ENCODE results near the gene KCNIP4.
"Not testable (repeated sequence)": the region's sequence is repeated elsewhere in the genome, so short reads cannot be mapped to it uniquely, and the experiment has no call there.

Gene KCNIP4

DNA sequence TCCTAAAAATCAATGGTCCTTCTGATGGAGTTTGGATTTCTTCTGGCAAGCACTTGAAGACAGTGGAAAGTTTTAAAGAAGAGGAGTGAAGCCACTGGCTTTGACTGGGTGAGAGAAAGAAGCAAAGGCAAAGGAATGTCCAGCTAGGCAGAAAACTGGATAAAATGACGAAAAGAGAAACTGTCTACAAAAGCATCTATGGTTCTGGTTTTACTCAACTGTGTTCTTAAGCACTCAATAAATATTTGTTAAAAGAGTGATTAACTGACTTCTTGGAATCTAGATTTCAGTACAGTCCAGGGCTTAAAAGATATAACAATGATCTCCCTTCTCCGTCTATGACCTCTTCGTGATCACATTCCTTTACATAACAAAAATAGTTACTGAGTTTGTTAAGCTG lies 1195.9 kb downstream of the KCNIP4 start:
- no peak for DNase-seq (ENCODE audit: low spot score)

DNA sequence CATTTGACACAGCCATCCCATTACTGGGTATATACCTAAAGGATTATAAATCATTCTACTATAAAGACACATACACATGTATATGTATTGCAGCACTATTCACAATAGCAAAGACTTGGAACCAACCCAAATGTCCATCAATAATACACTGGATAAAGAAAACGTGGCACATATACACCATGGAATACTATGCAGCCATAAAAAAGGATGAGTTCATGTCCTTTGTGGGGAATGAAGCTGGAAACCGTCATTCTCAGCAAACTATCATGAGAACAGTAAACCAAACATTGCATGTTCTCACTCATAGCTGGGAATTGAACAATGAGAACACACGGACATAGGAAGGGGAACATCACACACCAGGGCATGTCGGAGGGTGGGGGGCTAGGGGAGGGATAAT lies 1202.6 kb downstream of the KCNIP4 start:
- not testable (repeated sequence) for DNase-seq (ENCODE audit: low spot score)

DNA sequence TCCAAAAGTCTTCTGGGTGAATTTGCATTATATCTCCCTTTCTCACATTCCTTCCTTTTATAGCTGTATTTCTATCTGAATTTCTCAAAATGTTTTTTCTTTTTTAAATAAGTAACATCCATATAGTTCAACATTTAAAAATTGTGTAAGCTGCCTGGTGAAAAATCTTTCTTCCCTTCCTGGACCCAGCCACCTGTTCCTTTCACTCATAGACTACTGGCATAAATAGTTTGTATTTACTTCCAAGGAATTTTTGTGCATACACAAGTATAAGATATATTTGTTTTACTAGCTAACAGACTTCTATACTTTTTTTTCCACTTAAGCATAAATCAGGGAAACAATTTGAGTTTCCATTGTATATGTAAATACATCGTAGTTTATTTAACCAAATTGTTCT lies 1212.6 kb downstream of the KCNIP4 start:
- no peak for DNase-seq (ENCODE audit: low spot score)

DNA sequence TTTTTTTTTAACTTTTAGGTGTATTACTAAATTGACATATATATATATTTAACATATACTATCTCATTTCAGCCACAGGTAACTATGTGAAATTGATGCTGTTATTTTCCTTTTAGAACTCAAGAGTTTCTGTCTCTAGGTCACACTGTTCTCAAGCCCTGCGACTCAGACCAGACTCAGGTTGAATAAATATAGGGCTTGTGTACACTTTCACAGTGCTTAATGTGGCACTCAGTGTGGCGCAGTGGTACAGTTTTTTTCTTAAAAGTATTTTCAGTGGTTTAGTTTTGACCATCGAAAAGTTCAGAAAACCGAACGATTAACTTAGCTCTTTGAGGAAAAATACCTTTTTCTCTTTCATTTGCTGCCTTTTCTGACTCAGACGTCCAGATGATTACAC lies 1223.7 kb downstream of the KCNIP4 start:
- DNase-seq (ENCODE audit: low spot score) = no peak

DNA sequence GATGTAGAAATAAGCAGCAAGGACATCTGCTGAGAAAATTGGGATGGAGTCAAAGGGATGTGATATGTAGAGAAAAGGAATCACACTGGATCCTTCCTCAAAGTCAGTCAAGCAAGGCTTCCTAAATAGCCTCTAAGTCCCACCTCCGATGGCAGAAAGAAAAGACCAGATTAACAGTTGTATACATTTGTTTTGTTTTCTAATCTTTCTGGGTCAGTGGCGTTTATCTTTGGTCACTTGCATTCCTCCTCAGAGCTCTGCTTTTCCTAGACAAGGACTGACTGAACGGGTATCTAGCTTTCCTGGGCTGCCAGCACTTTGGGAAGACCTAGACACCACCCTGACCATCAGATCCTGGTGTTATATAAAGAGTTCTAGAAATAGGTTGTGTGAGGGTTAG lies 1225.1 kb downstream of the KCNIP4 start:
- DNase-seq (ENCODE audit: low spot score) = no peak

DNA sequence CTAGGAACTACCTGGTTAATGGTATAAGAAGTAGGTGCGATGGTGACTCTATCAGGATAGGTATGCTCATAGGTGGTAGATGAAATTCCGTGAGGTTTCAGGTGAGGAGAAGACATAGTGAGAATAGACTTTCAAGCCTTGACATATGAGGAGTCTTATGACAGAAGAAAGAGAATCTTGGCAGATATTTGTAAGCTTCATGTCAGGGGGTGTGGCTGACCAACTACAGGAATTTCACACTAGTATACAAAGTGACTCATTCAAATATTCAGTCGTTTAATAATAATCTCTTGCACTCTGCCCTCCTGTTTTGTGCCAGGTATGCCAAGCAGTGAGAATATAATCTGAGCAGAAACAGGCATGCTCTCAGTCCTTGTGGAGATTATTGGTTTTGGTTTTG lies 1225.6 kb downstream of the KCNIP4 start:
- DNase-seq (ENCODE audit: low spot score) = no peak

DNA sequence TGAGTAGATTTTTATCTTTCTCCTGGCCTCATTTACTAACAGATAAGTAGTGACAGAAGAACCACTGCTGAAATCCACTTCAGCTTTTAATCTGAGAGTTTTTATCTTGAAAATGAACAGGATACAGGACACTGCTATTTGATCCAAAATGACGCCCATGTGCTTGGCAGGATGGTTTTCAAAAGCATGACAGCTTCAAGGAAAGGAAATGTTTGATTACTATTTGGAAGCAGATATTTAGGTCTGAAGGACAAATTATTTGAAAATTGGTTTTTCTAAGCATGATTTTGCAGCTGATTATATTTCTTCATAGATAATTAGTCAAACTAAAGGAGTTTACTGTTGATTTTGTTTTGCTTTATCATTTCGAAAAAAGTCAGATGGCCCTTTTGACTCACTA lies 1237.2 kb downstream of the KCNIP4 start:
- no peak for DNase-seq (ENCODE audit: low spot score)

DNA sequence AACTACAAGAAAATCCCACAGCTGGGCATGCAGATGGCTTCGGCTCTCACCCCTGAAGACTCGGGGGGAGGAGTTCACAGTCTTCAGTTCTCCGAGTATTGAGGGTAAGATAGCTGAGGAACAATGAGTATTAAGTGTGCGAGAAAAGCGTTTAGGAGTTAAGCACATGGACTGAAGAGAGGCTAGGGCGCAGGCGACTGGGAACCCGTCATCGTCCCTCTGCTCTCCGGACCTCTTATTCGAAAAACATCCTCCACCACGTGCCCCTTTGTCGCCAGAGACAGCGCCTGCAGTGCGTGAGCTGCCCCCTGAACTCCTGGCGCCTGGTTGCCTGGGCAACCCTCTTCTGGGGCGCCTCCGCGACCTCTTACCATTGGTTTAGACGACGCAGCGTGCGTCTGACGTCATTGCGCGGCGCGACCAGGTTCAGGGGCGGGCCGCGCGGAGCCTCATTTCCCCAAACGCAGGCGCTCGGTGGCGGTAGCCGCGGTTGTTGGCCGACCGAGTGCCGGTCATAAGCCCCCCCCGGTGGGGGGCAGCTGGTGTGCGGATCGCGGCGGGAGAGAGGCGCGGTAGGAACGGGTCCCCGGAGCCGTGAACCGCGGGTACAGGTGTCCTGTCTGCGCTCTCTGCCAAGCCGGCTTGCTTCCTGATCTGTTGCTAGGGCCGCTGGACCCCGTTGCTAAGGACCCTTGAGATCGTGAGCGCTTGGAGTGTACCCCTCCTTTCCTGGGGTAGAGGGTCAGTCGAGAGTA lies 1248.4 kb downstream of the KCNIP4 start, which contains the start of gene PACRGL:
TSS of gene PACRGL (plus strand) at position 452 of the 755 bp plus-strand sequence. CDS start 4,024 bp downstream, outside the sequence.
- DNase-seq (ENCODE audit: low spot score) = peak; percentile 78

DNA sequence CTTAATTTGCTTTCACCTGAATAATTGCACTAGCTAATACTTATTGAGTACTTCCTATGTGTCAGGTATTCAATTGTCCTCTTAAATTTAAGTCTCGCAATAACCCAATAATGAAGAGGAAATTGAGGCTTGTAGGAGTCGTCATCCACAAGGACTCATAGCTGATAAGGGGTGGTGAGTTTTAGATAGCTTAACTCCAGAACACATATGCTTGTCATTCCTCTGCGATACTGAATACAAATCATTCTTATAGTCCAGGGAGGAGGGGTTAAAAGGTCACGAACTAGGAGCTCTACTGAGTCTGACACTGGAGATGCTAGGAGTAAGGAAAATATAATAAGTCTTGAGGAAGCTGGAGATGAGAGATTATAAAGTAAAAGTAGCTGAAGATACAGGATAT lies 1249.8 kb downstream of the KCNIP4 start:
- DNase-seq (ENCODE audit: low spot score) = no peak

DNA sequence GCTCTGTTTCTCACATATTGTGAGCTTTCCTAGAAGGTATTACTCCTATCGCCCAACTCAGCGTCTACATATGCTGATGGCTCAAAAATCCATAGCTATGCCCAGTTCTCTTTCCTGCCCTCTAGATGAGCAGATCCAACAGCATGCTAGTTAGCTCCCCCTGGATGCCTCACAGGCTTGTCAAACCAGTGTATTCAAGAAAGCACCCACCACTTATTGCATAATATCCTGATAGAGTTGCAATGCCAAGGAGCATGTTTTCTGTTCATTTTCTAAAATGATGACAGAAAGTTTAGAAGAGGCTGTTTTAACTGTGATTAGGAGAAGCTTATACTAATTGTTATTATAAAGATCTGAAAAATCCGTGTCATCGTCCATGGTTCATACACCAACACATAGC lies 1250.2 kb downstream of the KCNIP4 start:
- DNase-seq (ENCODE audit: low spot score) = no peak

DNA sequence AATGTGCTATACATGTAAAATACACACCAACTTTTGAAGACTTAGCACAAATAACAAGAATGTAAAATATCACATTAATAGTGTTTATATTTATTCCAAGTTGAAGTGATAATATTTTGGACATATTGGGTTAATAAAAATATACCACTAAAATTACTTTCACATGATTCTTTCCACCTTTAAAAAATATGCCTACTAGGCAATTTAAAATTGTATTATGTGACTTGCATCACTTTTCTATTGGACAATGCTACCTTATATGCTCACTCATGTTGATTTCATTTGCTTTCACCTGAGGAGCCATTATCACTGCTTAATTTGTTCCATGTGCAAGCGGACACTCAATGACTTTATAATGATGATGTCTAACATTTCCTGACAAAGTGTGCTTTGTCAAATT lies 1251.8 kb downstream of the KCNIP4 start:
- no peak for DNase-seq (ENCODE audit: low spot score)

DNA sequence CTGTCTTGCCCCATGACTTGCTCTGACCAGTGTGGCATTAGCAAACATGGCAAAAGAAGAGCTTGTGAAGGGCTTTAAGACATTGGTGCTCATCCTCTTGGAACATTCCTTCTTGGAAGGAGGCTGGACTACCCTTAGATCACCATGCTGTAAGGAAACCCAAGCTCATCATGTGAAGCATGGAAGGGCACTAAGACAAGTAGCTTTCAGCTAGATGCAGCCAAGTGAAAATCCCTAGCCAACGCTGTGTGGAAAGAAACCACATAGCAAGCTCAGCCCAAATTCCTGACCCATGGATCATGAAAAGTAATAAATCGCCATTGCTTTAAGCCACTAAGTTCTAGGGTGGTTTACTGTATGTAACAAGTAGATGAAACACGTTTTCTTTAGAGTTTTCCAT lies 1260.7 kb downstream of the KCNIP4 start:
- peak; percentile 4 for DNase-seq (ENCODE audit: low spot score)

DNA sequence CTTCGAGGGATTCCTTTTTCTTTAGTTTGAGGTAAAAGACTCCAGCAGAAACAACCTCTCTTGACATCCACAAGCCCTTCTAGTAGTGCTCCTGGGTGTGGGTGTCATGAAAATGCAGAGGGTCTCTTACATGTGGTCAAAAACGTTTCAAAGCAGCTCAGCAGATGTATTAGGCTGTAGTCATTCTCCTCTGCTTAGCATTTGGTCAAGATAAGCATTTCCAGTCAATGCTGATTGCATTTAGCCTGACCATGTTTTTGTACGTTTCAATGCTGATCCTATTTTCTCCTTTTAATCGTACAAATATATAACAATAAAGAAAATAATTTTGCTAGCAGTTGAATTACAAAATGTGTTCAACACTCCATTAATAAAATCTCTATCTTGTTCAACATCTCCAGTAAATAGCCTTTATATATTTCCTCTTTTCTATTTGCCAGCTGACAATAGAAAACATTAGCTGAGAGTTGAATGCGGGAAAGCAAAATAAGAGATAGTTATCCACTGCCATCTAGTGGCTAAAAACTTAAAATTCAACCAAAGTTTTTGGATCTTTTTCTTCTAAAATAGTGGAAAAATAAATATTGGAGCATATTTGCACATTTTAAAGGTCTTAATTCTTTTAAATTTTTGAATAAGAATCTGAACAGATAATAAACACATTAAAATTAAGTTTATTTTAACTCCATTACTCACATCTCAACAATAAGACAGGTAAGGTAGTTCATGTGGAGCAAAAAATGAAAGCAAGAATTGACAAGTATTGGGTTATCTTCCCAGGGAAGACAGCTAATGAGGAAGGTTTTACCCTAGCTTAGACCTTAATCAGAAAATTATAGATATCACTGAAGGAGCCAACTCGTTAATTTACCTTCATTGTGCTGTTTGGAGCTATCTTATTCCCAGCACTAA lies 1263.5 kb downstream of the KCNIP4 start:
- DNase-seq (ENCODE audit: low spot score) = peak; percentile 9

DNA sequence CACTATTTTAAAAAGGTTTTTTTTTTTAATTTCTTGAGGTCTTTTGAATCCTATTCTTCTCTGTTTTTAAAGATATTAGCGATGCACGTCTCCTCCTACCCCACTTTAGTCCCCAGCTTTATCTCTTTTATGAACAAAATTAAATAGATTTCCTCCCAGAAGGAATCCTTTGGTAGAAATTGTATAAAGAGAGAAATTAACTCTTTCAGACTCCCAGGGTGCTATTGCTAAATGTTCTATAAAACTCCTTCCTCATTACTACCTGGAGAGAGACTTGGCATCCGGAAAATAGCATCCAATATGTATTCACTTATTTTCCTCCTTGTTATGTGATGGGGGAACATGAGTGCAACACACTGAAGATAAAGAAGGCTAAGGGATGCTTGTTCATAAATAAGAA lies 1264.8 kb downstream of the KCNIP4 start:
- no peak for DNase-seq (ENCODE audit: low spot score)

DNA sequence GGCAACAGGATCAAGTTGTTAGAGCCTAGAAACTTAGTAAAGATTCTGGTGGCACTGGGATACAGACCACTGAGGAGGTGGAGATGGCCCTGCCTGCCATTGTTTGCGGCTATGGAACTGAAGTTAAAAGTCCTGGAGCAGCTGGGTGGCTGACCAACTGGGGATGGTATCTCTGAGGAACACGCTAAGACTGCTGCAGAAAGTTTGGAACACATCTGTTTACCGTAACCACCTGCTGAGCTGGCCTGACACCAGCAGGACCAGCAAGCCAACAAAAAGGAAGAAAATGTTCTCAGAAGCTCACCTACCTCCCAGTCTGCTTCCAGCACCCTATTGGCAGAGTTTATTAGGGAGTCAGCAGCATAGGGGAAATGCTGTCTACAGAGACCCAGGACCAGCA lies 1265.7 kb downstream of the KCNIP4 start:
- no peak for DNase-seq (ENCODE audit: low spot score)

DNA sequence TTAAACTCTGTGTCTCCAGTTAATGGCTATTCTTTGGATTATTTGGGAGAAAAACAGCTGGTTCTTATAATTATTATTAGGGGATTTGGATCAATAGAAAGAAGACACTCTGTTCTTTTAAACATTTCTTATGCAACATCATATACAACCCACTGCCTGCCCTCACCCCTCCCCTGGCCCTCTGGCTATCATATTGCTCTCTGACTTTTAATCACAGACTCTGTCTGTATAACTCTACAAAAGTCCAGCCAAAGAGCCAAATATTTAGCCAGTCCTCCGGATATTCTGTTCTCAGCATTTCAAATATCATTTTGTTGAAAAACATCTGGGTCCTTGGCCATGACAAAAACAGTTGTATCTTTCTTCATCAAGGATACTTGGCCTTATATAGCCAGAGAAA lies 1267.3 kb downstream of the KCNIP4 start:
- DNase-seq (ENCODE audit: low spot score) = no peak

DNA sequence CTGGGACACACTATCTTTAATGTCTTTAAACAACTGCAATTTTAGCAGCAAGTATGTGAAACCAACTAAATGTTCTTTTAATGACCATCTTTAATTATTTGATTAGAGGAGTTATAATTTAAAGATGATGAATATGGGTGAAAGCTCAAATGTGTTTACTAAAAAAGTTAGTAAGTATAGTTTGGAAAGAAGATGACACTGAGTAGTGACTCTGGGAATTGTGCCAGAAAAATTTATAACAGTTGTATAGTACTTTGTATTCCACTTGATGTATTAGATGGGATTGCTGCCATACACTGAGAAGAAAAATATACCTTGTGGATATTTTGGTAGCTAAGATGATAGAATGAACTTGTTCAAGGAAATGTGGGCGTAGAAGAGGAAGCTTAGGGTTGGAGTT lies 1267.8 kb downstream of the KCNIP4 start:
- no peak for DNase-seq (ENCODE audit: low spot score)

DNA sequence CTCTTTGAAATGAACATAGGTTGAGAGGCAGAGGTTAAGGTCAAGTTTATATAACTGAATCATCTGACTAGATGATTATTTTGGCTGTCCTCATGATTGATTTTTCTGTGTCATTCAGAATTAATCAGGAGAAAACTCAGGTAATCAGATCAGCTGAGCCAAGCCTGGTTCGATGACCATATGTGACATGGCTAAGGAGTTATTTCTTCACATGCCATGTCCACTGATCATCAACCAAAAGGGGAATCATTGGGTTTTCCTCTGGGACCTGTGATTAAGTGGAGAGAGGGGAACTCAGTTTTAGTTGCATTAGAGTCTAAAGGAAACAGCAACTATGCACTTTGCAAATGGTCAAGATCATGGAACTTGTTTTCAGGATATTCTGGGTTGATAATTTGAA lies 1268.6 kb downstream of the KCNIP4 start:
- no peak for DNase-seq (ENCODE audit: low spot score)
